ENCODE measurements around the gene CEP57.

- TF ChIP-seq PHF8 (IDR thresholded peaks at IDR 0.05; ENCODE audit: borderline replicate concordance, low read depth) (no peak), RFX5 (IDR thresholded peaks at IDR 0.05) (no peak), TFCP2L1 (CRISPR knock-in tag; IDR thresholded peaks at IDR 0.05) (no peak)
- TF ChIP-seq, protein P1, sequence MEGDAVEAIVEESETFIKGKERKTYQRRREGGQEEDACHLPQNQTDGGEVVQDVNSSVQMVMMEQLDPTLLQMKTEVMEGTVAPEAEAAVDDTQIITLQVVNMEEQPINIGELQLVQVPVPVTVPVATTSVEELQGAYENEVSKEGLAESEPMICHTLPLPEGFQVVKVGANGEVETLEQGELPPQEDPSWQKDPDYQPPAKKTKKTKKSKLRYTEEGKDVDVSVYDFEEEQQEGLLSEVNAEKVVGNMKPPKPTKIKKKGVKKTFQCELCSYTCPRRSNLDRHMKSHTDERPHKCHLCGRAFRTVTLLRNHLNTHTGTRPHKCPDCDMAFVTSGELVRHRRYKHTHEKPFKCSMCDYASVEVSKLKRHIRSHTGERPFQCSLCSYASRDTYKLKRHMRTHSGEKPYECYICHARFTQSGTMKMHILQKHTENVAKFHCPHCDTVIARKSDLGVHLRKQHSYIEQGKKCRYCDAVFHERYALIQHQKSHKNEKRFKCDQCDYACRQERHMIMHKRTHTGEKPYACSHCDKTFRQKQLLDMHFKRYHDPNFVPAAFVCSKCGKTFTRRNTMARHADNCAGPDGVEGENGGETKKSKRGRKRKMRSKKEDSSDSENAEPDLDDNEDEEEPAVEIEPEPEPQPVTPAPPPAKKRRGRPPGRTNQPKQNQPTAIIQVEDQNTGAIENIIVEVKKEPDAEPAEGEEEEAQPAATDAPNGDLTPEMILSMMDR (IDR thresholded peaks at IDR 0.05): no peak
Observed at GRCh38 chr11:95799546-95799945, 9.2 kb downstream of the CEP57 start.
